Dendritic cell treated with granulocyte-macrophage colony-stimulating factor and Interleukin-4, amounts not matched to agents 40 ng/mL and 50 ng/mL, for 4 days (primary cell): ENCODE measurements around the gene CTTN.

Experiments used
- H3K27ac Mint-ChIP-seq: one replicate; pipeline ENCODE4 v1.8.0; 2022; ENCODE audit warnings: mild to moderate bottlenecking, mixed read lengths
- H3K27me3 Mint-ChIP-seq: one replicate; pipeline ENCODE4 v1.8.0; 2022; ENCODE audit warnings: mild to moderate bottlenecking, mixed read lengths
- H3K36me3 Mint-ChIP-seq: one replicate; pipeline ENCODE4 v1.8.0; 2022; ENCODE audit warnings: low read depth, mixed read lengths
- H3K4me1 Mint-ChIP-seq: one replicate; pipeline ENCODE4 v1.8.0; 2022; ENCODE audit warnings: low read depth, mixed read lengths
- H3K4me3 Mint-ChIP-seq: one replicate; pipeline ENCODE4 v1.8.0; 2022; ENCODE audit warnings: mild to moderate bottlenecking, moderate library complexity, mixed read lengths
- H3K9me3 Mint-ChIP-seq: one replicate; pipeline ENCODE4 v1.8.0; 2022; ENCODE audit warnings: mixed read lengths
- intact Hi-C: fragments of 100-400 bp; cut with micrococcal nuclease; formaldehyde crosslinking; loops from one replicate; pipeline ENCODE4 v1.15.0; 2022

CTTN gene

GRCh38 chr11:70481625-70482528 lies 83.5 kb downstream of the CTTN start:
- peaks cover 6% of the 10 kb centered on the region for H3K27me3 Mint-ChIP-seq
- H3K27ac Mint-ChIP-seq = no peak overlapping the region
- intact Hi-C loops = loop anchor here (2.0 kb wide), 1 partner anchor 15 kb away; no protein-coding TSS in a partner anchor
- no peaks in the 10 kb centered on the region for H3K4me1 Mint-ChIP-seq
- H3K36me3 Mint-ChIP-seq = no peaks in the 10 kb centered on the region
- no peak overlapping the region for H3K4me3 Mint-ChIP-seq
- no peaks in the 10 kb centered on the region for H3K9me3 Mint-ChIP-seq

GRCh38 chr11:70482529-70482917 lies 84.2 kb downstream of the CTTN start:
- Mint-ChIP-seq H3K9me3 (no peaks in the 10 kb centered on the region), H3K4me1 (no peaks in the 10 kb centered on the region), H3K36me3 (no peaks in the 10 kb centered on the region), H3K4me3 (no peak overlapping the region), H3K27ac (no peak overlapping the region), H3K27me3 (peaks cover 6% of the 10 kb centered on the region)
- intact Hi-C loops = loop anchor here (2.0 kb wide), 1 partner anchor 16 kb away; no protein-coding TSS in a partner anchor

- no peaks in the 10 kb centered on the region for H3K9me3 Mint-ChIP-seq
- intact Hi-C loops = loop anchor here (2.0 kb wide), 1 partner anchor 16 kb away; no protein-coding TSS in a partner anchor
- no peaks in the 10 kb centered on the region for H3K4me1 Mint-ChIP-seq
- no peaks in the 10 kb centered on the region for H3K36me3 Mint-ChIP-seq
- peaks cover 6% of the 10 kb centered on the region for H3K27me3 Mint-ChIP-seq
- H3K27ac Mint-ChIP-seq = no peak overlapping the region
- no peak overlapping the region for H3K4me3 Mint-ChIP-seq
Measured at GRCh38 chr11:70483077-70483861, 84.9 kb downstream of the CTTN start.

GRCh38 chr11:70483917-70484316 lies 85.6 kb downstream of the CTTN start:
- no peaks in the 10 kb centered on the region for H3K9me3 Mint-ChIP-seq
- H3K36me3 Mint-ChIP-seq = no peaks in the 10 kb centered on the region
- H3K27ac Mint-ChIP-seq = no peak overlapping the region
- intact Hi-C loops = loop anchor here (2.0 kb wide), 1 partner anchor 17 kb away; no protein-coding TSS in a partner anchor
- H3K4me1 Mint-ChIP-seq = no peaks in the 10 kb centered on the region
- peaks cover 6% of the 10 kb centered on the region for H3K27me3 Mint-ChIP-seq
- no peak overlapping the region for H3K4me3 Mint-ChIP-seq

- Mint-ChIP-seq H3K9me3 (peaks cover 1% of the 10 kb centered on the region), H3K4me3 (no peak overlapping the region), H3K4me1 (no peaks in the 10 kb centered on the region), H3K36me3 (no peaks in the 10 kb centered on the region), H3K27ac (no peak overlapping the region), H3K27me3 (peaks cover 6% of the 10 kb centered on the region)
- intact Hi-C loops = no loop called here
Measured at GRCh38 chr11:70485326-70486025, 87.1 kb downstream of the CTTN start.

- peaks cover 7% of the 10 kb centered on the region for H3K9me3 Mint-ChIP-seq
- no peaks in the 10 kb centered on the region for H3K36me3 Mint-ChIP-seq
- intact Hi-C loops = no loop called here
- no peaks in the 10 kb centered on the region for H3K4me1 Mint-ChIP-seq
- H3K4me3 Mint-ChIP-seq = no peak overlapping the region
- H3K27me3 Mint-ChIP-seq = peaks cover 5% of the 10 kb centered on the region
- H3K27ac Mint-ChIP-seq = no peak overlapping the region
Measured at GRCh38 chr11:70486026-70486415, 87.7 kb downstream of the CTTN start.
